GM23248 (cell line): Measurements from ENCODE around the gene BEND7.

Experiments
- EZH2 ChIP-seq: fragments of 200-600 bp; sonication (generic); IDR thresholded peaks from 2 replicates; pipeline ENCODE4 v1.6.1; 2018; ENCODE audit warnings: antibody characterized with exemption, mild to moderate bottlenecking; ENCODE audit not compliant: insufficient read depth, poor library complexity, severe bottlenecking
- EZH2phosphoT487 ChIP-seq: fragments of 200-600 bp; sonication (generic); IDR thresholded peaks from 2 replicates; pipeline ENCODE4 v1.6.1; 2018; ENCODE audit warnings: antibody characterized with exemption, moderate library complexity, mild to moderate bottlenecking, low read depth; ENCODE audit not compliant: insufficient read depth

GRCh38 chr10:13573960-13574359 is 45.1 kb upstream of the BEND7 start:
- TF ChIP-seq EZH2 (no peak), EZH2phosphoT487 (no peak)
